Lower lobe of right lung (tissue), 2 donors: ENCODE results near the gene BCL7A. TPM values are rescaled to one million over a fixed set of nuclear protein-coding genes. Genes with fewer than 3 reads are reported as not detected.

ENCODE experiments used
- ATAC-seq, 2 donors: fragments of 200-7000 bp; cut with Tn5 transposase; one replicate each; pipeline ENCODE4 v1.9.1; 2020 to 2022; ENCODE audit warnings: mild to moderate bottlenecking in 2 of 2, moderate library complexity in 2 of 2
- DNase-seq: peaks from one replicate; pipeline ENCODE4 v3.0.0-alpha.2; 2020
- H3K27ac ChIP-seq: fragments of 200-600 bp; one replicate; pipeline ENCODE4 v1.8.0; 2022
- H3K27me3 ChIP-seq: fragments of 200-600 bp; one replicate; pipeline ENCODE4 v1.8.0; 2022; ENCODE audit warnings: low read depth
- H3K36me3 ChIP-seq: fragments of 200-600 bp; one replicate; pipeline ENCODE4 v1.8.0; 2022; ENCODE audit warnings: mild to moderate bottlenecking
- H3K4me1 ChIP-seq: fragments of 200-600 bp; one replicate; pipeline ENCODE4 v1.8.0; 2022
- H3K4me3 ChIP-seq: fragments of 200-600 bp; one replicate; pipeline ENCODE4 v1.8.0; 2022; ENCODE audit warnings: mild to moderate bottlenecking
- H3K9me3 ChIP-seq: fragments of 200-600 bp; one replicate; pipeline ENCODE4 v1.8.0; 2022
- CTCF ChIP-seq: fragments of 200-600 bp; IDR thresholded peaks from one replicate; pipeline ENCODE4 v1.8.0; 2022; ENCODE audit warnings: antibody characterized with exemption, mild to moderate bottlenecking
- intact Hi-C: fragments of 100-400 bp; cut with DNase I; formaldehyde crosslinking; loops from one replicate; pipeline ENCODE4 v1.11.0; 2022
- total RNA-seq: library from RNA; stranded (reverse); fragmentation: NEBNext Ultra II Directional; extraction: Animal tissue kit (Norgen Biotek cat#: 25700); gene quantifications from one replicate; pipeline ENCODE4 v1.2.1, GENCODE V29; 2021
- donor health status: DM: no; HTN: yes; CAD: no; lungs with severe emphysema.

Gene BCL7A
- total RNA-seq, 1 donor from 2014 or later = 6.4 TPM

GRCh38 chr12:122060081-122060501, 38.4 kb downstream of the BCL7A start:
- no peaks in the 10 kb centered on the region for H3K27me3 ChIP-seq
- H3K4me3 ChIP-seq = no peak overlapping the region
- H3K4me1 ChIP-seq = peaks cover 26% of the 10 kb centered on the region
- DNase-seq (no peak), ATAC-seq (no peak)
- H3K27ac ChIP-seq = no peak overlapping the region
- no peaks in the 10 kb centered on the region for H3K9me3 ChIP-seq
- no peak for TF ChIP-seq CTCF
- intact Hi-C loops = no loop called here
- H3K36me3 ChIP-seq = peaks cover 26% of the 10 kb centered on the region

- ATAC-seq = no peak
- no peaks in the 10 kb centered on the region for H3K9me3 ChIP-seq
- intact Hi-C loops = no loop called here
- H3K4me1 ChIP-seq = peaks cover 26% of the 10 kb centered on the region
- peaks cover 15% of the 10 kb centered on the region for H3K36me3 ChIP-seq
- TF ChIP-seq CTCF = no peak
- no peak overlapping the region for H3K4me3 ChIP-seq
- H3K27ac ChIP-seq = no peak overlapping the region
- H3K27me3 ChIP-seq = no peaks in the 10 kb centered on the region
- no peak for DNase-seq
These were observed 39.6 kb downstream of the BCL7A start for GRCh38 chr12:122061253-122061652.

- peaks cover 8% of the 10 kb centered on the region for H3K36me3 ChIP-seq
- H3K27ac ChIP-seq = peak overlapping the region; percentile 75
- H3K4me3 ChIP-seq = peak overlapping the region; percentile 26
- ATAC-seq (peak; percentile 74 to 81), DNase-seq (no peak)
- peaks cover 28% of the 10 kb centered on the region for H3K4me1 ChIP-seq
- H3K9me3 ChIP-seq = no peaks in the 10 kb centered on the region
- no peak for TF ChIP-seq CTCF
- intact Hi-C loops = no loop called here
- H3K27me3 ChIP-seq = no peaks in the 10 kb centered on the region
These were observed 41.4 kb downstream of the BCL7A start for GRCh38 chr12:122062832-122063693.

- no peaks in the 10 kb centered on the region for H3K27me3 ChIP-seq
- H3K36me3 ChIP-seq = peaks cover 8% of the 10 kb centered on the region
- peak overlapping the region; percentile 75 for H3K27ac ChIP-seq
- H3K4me1 ChIP-seq = peaks cover 33% of the 10 kb centered on the region
- peak overlapping the region; percentile 26 for H3K4me3 ChIP-seq
- H3K9me3 ChIP-seq = no peaks in the 10 kb centered on the region
- ATAC-seq = no peak
- no peak for DNase-seq
- intact Hi-C loops = no loop called here
- TF ChIP-seq CTCF = no peak
These were observed 42.0 kb downstream of the BCL7A start for GRCh38 chr12:122063694-122064024.

GRCh38 chr12:122064025-122064777, 42.5 kb downstream of the BCL7A start:
- ATAC-seq (peak; percentile 85 to 90), DNase-seq (peak; percentile 84)
- peak overlapping the region; percentile 75 for H3K27ac ChIP-seq
- H3K4me3 ChIP-seq = peak overlapping the region; percentile 26
- H3K27me3 ChIP-seq = no peaks in the 10 kb centered on the region
- intact Hi-C loops = no loop called here
- no peaks in the 10 kb centered on the region for H3K9me3 ChIP-seq
- H3K36me3 ChIP-seq = peaks cover 6% of the 10 kb centered on the region
- TF ChIP-seq CTCF = peak; percentile 35
- H3K4me1 ChIP-seq = peaks cover 33% of the 10 kb centered on the region
